WI38 (cell line): ENCODE data around the gene BBS9.

Experiments
- H3K4me3 ChIP-seq: 2 replicates; pipeline ENCODE4 v1.5.1; 2011; ENCODE audit warnings: low read depth, mild to moderate bottlenecking, control low read depth, low read length
- TF ChIP-seq, protein P1 (sequence below): IDR thresholded peaks from 2 replicates; pipeline ENCODE4 v1.5.1; 2012; ENCODE audit warnings: low read depth, mild to moderate bottlenecking, control low read depth, low read length

The BBS9 gene

DNA sequence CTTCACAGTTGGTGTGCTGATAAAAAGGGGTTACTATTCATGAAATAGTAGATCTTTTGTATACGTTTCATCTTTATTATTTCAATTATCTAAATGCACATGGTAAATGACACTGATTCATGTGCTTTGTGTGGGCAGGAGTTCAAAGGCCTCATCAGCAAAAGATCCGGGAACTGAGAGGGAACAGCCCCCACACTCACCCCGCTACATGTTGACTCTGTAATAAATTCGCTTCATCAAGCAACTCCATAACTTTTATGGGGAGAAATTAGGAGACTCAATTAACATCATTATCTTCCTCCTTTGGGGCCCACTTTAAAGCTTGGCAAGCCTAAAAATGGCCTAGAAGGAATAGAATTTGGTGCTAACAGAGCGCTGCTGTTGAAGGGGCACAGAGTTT is 525.3 kb downstream of the BBS9 start:
- TF ChIP-seq, protein P1, sequence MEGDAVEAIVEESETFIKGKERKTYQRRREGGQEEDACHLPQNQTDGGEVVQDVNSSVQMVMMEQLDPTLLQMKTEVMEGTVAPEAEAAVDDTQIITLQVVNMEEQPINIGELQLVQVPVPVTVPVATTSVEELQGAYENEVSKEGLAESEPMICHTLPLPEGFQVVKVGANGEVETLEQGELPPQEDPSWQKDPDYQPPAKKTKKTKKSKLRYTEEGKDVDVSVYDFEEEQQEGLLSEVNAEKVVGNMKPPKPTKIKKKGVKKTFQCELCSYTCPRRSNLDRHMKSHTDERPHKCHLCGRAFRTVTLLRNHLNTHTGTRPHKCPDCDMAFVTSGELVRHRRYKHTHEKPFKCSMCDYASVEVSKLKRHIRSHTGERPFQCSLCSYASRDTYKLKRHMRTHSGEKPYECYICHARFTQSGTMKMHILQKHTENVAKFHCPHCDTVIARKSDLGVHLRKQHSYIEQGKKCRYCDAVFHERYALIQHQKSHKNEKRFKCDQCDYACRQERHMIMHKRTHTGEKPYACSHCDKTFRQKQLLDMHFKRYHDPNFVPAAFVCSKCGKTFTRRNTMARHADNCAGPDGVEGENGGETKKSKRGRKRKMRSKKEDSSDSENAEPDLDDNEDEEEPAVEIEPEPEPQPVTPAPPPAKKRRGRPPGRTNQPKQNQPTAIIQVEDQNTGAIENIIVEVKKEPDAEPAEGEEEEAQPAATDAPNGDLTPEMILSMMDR: no peak
- no peak overlapping the region for H3K4me3 ChIP-seq
